Panc1 (cell line): ENCODE results near the gene MATCAP1. TPM values are rescaled to one million over a fixed set of nuclear protein-coding genes. Genes with fewer than 3 reads are reported as not detected.

Experiments
- ATAC-seq: fragments of 200-7000 bp; cut with Tn5 transposase; 2 replicates; pipeline ENCODE4 v1.9.1; 2020; ENCODE audit warnings: mild to moderate bottlenecking, moderate library complexity
- BruUV-seq: library from RNA; stranded (reverse); fragments of 400-500 nt; replicated peaks from 2 replicates; lab custom pipeline; 2021; lab: Mats Ljungman, UMichigan
- CTCF ChIA-PET: fragments of 300-600 bp; sonication (Branson Sonifier 250); formaldehyde crosslinking; loops from one replicate; lab custom pipeline; 2022; ENCODE audit warnings: antibody characterized with exemption; lab: Charles Lee
- POLR2A ChIA-PET: fragments of 300-600 bp; sonication (Branson Sonifier 250); formaldehyde crosslinking; loops from one replicate; lab custom pipeline; 2022; ENCODE audit warnings: antibody characterized with exemption; lab: Charles Lee
- DNase-seq: peaks from one replicate; pipeline ENCODE4 v3.0.0-alpha.2; 2010; ENCODE audit warnings: low read depth, low spot score
- H3K27ac ChIP-seq: 2 replicates; pipeline ENCODE4 v1.5.1; 2011; ENCODE audit warnings: mild to moderate bottlenecking, low read length, inconsistent platforms
- H3K27me3 ChIP-seq: fragments of 200-500 bp; sonication (Bioruptor generic); 2 replicates; pipeline ENCODE4 v1.6.0; 2014; ENCODE audit warnings: low read length, inconsistent platforms; ENCODE audit not compliant: control insufficient read depth, insufficient read depth
- H3K36me3 ChIP-seq: fragments of 200-500 bp; sonication (Bioruptor generic); 2 replicates; pipeline ENCODE4 v1.5.1; 2014; ENCODE audit warnings: inconsistent platforms, mild to moderate bottlenecking, low read length, moderate library complexity; ENCODE audit not compliant: control insufficient read depth, insufficient read depth
- H3K4me1 ChIP-seq: 2 replicates; pipeline ENCODE4 v1.5.1; 2011; ENCODE audit warnings: inconsistent platforms, mild to moderate bottlenecking, low read length, moderate library complexity; ENCODE audit not compliant: control insufficient read depth, insufficient read depth
- H3K4me3 ChIP-seq, 2 experiments: 2 replicates each; pipeline ENCODE4 v1.5.1; 2011 to 2012; ENCODE audit warnings: low read depth in 2 of 2, low read length in 2 of 2, mild to moderate bottlenecking in 2 of 2, inconsistent platforms in 1 of 2, moderate library complexity in 1 of 2
- H3K9me3 ChIP-seq: fragments of 200-500 bp; sonication (Bioruptor generic); 2 replicates; pipeline ENCODE4 v1.5.1; 2014; ENCODE audit warnings: low read depth, mild to moderate bottlenecking, inconsistent platforms, low read length, moderate library complexity; ENCODE audit not compliant: control insufficient read depth, insufficient read depth
- POLR2AphosphoS5 ChIP-seq: IDR thresholded peaks from 2 replicates; pipeline ENCODE4 v1.6.1; 2012; ENCODE audit warnings: mild to moderate bottlenecking, low read depth, low read length, moderate library complexity
- REST ChIP-seq, 2 experiments: IDR thresholded peaks; 2 replicates each; pipeline ENCODE4 v1.6.1; 2011 to 2012; ENCODE audit warnings: low read depth in 2 of 2, control low read depth in 1 of 2, low read length in 1 of 2, mild to moderate bottlenecking in 1 of 2, moderate library complexity in 1 of 2; ENCODE audit not compliant: insufficient read depth in 1 of 2
- SIN3A ChIP-seq: IDR thresholded peaks from 2 replicates; pipeline ENCODE4 v1.6.1; 2012; ENCODE audit warnings: low read depth, mild to moderate bottlenecking, low read length, moderate library complexity, borderline replicate concordance; ENCODE audit not compliant: insufficient read depth
- in situ Hi-C: cut with HindIII; loops from 2 replicates; pipeline ENCODE4 v1.10.0; 2016; ENCODE audit warnings: low sequenced_read_pairs, low pct_unique_long_range_greater_than_20kb
- intact Hi-C: fragments of 100-400 bp; cut with micrococcal nuclease; formaldehyde crosslinking; loops from one replicate; pipeline ENCODE4 v1.10.0; 2022; ENCODE audit not compliant: unreplicated experiment
- total RNA-seq: library from RNA; stranded (reverse); gene quantifications from one replicate; pipeline ENCODE4 v1.2.1, GENCODE V29; 2021; ENCODE audit not compliant: unreplicated experiment
- TF ChIP-seq, protein P1 (sequence below): fragments of 450-650 bp; IDR thresholded peaks from 2 replicates; pipeline ENCODE4 v1.5.1; 2017; ENCODE audit warnings: mild to moderate bottlenecking

The MATCAP1 gene
- total RNA-seq, 1 experiment from 2014 or later, result 13.9 TPM

GRCh38 chr16:67208154-67208896 is 24.6 kb upstream of the MATCAP1 start:
- CTCF ChIA-PET, result interaction anchor here (0.5 kb wide), 1 partner anchor 10 kb away, joined by 4 read pairs; no protein-coding TSS in a partner anchor
- Histone ChIP-seq H3K9me3 (no peaks in the 10 kb centered on the region), H3K27ac (no peak overlapping the region), H3K4me1 (peaks cover 18% of the 10 kb centered on the region), H3K4me3 (no peak overlapping the region), H3K36me3 (no peaks in the 10 kb centered on the region), H3K27me3 (no peaks in the 10 kb centered on the region)
- BruUV-seq, result no TSS peak
- DNase-seq (no peak), ATAC-seq (no peak)
- in situ Hi-C loops, result no loop called here
- intact Hi-C loops, result no loop called here
- no peak for TF ChIP-seq REST (IDR thresholded peaks at IDR 0.05; ENCODE audit: insufficient read depth in 1 of 2, low read depth in 2 of 2, low read length in 1 of 2)
- TF ChIP-seq, protein P1, sequence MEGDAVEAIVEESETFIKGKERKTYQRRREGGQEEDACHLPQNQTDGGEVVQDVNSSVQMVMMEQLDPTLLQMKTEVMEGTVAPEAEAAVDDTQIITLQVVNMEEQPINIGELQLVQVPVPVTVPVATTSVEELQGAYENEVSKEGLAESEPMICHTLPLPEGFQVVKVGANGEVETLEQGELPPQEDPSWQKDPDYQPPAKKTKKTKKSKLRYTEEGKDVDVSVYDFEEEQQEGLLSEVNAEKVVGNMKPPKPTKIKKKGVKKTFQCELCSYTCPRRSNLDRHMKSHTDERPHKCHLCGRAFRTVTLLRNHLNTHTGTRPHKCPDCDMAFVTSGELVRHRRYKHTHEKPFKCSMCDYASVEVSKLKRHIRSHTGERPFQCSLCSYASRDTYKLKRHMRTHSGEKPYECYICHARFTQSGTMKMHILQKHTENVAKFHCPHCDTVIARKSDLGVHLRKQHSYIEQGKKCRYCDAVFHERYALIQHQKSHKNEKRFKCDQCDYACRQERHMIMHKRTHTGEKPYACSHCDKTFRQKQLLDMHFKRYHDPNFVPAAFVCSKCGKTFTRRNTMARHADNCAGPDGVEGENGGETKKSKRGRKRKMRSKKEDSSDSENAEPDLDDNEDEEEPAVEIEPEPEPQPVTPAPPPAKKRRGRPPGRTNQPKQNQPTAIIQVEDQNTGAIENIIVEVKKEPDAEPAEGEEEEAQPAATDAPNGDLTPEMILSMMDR, result no peak
- no peak; the same call in 1 of the 2 replicates for TF ChIP-seq POLR2AphosphoS5
- POLR2A ChIA-PET, result interaction anchor here (0.9 kb wide), 1 partner anchor 10 kb away, joined by 4 read pairs; no protein-coding TSS in a partner anchor

DNA sequence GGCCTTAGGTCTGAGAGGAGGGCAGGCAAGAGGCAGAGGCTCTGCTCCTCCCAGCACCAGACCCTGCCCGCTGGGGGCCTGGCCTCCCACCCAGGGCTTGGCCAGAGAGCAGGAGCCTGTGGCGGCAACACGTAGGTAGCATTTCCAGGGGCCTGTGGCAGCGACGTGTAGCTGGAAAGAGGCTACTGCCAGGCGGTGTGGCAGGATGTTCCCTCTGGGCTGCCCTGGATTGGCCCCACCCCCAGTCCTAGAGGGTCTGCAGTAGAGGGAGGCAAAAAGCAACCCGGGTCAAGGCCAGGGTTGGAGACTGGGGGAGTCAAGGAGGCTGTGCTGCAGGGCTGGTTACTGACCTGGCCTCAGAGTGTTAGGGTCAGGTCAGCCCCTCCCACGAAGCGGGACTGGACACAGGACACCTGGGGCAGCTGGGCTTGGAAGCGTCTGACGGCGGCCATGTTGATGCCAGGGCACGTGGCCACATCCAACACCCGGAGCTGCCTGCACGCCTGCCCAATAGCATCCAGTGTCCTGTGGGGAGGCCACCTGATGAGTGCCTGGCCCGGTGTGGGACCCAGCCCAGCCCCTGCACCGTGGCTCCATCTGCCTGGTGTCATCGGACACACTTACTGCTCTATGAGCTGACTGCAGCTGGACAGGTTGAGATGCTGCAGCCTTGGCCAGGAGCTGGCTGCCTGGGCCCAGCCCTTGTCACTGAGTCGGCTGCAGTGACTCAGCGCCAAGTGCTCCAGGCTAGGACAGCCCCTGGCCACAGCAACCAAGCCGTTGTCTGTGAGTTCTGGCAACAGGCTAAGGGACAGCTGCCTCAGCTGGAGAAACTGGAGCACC is 23.7 kb upstream of the MATCAP1 start:
- Histone ChIP-seq H3K4me1 (peaks cover 18% of the 10 kb centered on the region), H3K27me3 (no peaks in the 10 kb centered on the region), H3K9me3 (no peaks in the 10 kb centered on the region), H3K27ac (no peak overlapping the region), H3K36me3 (no peaks in the 10 kb centered on the region), H3K4me3 (no peak overlapping the region)
- ATAC-seq (peak; percentile 74), DNase-seq (no peak)
- in situ Hi-C loops, result no loop called here
- intact Hi-C loops, result no loop called here
- CTCF ChIA-PET, result no interaction called here
- TF ChIP-seq SIN3A, result no peak
- peak; percentile 12 for TF ChIP-seq POLR2AphosphoS5
- BruUV-seq, result no TSS peak
- POLR2A ChIA-PET, result no interaction called here
